GOT3 (cell line): ENCODE results near the gene UBE3A.
A peak's percentile ranks its signal among the peaks of the same experiment; 100 is the strongest.
"Not testable (repeated sequence)": the region's sequence is repeated elsewhere in the genome, so short reads cannot be mapped to it uniquely, and the experiment has no call there.

Experiments
- DNase-seq: peaks from one replicate; lab custom pipeline; 2025; ENCODE audit warnings: mixed read lengths; lab: John Stamatoyannopoulos, UW

The UBE3A gene

DNA sequence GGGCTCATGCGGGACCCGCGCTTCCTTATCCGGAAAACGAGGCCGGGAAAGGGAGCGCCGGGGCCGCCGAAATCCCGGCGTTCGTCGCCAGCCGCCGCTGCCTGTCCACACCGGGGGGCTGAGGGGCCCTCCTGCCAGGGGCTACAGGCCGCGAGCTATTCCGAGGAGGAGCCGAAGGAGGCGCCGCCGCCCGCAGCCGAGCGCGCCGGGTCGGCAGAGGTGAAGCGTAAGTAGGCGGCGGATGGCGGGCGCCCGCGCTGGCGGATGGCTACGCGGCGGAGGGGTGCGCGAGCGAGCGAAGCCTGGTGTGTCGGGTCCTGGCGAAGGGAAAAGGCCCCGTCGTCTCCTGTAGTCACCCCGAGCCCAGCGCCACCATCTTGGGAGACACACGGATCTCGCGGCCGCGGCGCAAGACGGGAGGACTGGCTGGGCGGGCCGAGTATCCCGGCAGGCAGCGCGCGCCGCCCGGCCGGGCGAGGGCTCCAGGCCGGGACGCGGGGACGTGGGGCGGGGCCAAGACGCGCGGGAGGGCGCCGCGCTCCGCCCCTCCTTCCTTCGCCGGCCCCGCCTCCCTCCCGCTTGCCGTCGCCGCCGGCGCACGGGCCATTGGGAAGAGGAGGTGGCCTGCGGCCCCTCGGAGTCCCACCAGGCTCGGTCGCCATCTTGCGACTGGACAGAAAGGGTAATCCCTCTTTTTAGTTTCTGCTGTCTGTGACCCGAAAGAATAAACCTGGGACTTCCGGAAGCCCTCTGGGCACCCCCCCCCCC, at the start of gene UBE3A:
TSS of gene UBE3A (minus strand) at position 424 of the 768 bp plus-strand sequence. CDS start 29,917 bp downstream, outside the sequence.
- peak; percentile 77 for DNase-seq

DNA sequence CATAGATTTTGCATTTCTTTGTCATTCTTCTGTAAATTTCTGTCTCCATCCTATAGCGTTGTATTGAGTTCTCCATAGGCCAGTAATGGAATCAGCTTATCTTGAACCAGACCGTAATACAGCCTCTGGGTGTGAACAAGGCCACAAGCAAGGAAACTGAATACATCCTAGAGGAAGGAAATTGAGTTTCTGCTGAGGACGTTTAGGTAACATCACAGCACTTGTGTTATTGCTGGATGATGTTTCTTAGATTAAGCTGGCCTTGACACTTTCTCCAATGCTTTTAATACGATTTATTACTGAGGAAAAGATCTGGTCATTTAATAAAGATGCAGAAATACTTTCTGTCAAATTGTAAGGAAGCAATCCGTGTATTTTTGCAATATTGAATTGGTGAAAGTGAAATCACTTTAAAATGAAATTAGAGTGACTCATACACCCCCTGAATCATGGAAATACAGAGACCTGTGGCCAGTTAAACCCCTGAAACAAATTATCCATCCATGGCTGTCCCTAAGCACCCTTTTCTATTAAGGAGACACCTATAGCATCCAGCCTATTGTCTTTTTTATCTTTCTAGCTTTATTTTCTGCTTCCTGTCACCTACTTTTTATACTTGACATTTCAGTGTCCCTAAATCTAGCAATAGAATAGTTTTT, 48.5 kb upstream of the UBE3A start:
- no peak for DNase-seq

GRCh38 chr15:25486051-25486450, 47.2 kb upstream of the UBE3A start:
- DNase-seq, result no peak

- no peak for DNase-seq
Measured at GRCh38 chr15:25481208-25481859, 42.5 kb upstream of the UBE3A start.

- no peak for DNase-seq
Measured at GRCh38 chr15:25478313-25478712, 39.5 kb upstream of the UBE3A start.

DNA sequence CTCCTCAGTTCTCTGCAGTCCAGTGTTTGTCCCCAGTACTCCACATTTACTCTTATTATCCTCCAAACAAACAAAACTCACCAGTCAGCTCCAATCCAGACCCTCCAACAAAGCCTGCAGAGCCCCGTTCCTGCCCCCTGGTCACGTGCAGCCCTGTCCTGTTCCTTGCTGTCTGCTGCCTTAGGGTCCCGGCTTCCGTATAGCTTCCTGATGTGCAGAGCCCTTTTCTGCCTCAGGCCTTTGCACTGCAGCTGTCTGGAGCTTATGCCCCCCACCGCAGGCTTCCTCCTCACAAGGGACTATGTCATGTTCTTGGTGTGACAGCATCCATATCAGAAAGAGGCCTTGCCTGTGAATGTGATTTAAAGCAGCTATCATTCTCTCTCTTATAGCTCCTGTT, 39.0 kb upstream of the UBE3A start:
- no peak for DNase-seq

DNA sequence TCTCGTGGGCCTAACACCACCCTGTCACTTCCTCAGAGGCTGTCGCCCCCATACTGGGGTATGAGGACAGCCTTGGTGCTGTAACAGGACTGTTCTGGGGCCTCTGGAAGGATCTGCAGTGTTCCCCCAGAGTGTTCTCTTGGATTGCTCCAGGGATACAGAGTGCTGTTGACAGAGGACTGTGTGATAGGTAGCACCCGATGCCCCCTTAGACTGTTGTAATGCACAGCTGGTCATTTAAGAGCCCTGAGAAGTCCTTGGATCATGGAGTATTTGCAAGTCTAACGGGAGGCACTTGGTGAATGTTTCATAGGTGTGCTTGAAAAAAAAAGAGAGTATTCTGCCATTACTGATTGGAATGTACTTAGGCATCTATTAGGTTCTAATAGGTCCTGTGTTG, 35.4 kb upstream of the UBE3A start:
- no peak for DNase-seq

DNA sequence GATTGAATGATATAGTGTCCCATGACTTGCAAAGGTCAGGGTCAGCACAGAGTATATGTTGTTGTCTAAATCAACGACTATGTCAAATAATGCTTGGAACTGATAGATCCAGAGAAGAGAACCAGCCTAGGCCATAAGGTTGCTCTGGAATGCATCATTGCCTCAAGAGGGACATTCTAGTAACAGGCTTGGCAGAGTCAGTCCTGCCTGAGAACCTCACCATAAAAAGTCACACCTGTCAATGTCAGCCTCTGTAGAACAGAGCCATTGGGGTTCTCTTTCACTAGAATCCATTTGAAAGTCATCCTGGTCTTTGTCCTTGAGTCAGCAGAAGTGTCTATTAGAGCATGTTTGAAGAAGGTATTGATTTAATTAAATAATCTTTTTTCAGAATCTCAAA, 31.4 kb upstream of the UBE3A start:
- no peak for DNase-seq

- DNase-seq, result no peak
Measured at GRCh38 chr15:25469377-25469776, 30.6 kb upstream of the UBE3A start.

DNA sequence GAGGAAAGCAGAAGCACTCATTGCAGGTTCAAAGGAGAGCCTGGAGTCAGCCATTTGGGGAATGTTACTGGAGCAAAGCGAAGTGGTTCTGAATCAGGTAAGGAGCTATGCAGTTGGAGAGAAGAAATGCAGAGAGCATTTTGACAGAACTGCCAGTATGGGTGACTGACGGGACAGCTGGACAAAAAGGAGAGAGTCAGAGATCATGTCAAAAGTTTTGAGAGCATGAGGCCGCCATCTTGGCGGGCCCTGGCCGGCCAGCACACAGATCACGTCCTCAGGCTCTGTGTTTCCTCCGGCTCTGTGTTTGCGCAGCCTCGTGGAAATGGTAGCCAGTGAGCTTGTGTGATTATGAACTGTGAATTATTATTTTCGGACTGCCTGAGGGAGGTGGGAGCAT, 29.8 kb upstream of the UBE3A start:
- no peak for DNase-seq

GRCh38 chr15:25465835-25466234, 27.0 kb upstream of the UBE3A start:
- no peak for DNase-seq

- no peak for DNase-seq
Measured at GRCh38 chr15:25464784-25465183, 26.0 kb upstream of the UBE3A start.

DNA sequence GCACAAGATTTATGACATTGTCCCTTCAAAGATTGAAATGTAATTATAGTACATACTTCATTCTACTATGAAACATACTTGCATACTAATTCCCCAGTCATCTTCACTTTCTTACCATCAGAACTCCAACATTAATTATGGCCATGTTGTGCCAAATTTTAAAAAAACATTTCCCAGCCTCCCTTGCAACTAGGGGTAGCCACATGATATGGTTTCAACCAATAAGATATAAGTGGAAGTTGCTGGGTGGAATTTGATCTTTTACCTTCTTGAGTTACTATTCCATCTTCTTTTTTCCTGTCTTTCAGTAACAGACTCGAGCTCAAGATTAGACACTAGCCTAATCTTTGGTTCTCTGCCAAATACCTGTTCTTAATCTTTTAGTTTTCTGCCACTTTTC, 25.6 kb upstream of the UBE3A start:
- no peak for DNase-seq

DNA sequence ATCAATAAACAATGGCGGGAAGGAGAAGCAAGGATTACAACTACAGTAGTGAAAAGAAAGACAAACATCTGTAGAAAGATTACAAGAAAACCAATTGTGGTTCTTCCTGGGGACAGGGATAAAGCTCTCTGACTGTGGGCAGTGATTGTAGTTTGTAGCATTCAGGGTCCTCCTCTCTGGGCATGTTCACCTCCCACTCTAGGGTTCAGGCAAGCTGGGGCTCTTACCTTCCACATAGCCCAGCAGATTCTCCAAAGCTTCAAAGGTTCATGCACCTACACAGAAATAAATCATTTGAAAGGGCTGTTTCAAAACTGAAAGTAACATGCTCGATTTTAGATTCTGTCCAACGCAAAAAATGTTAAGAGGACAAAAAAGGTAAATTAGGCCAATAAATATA, 17.4 kb upstream of the UBE3A start:
- no peak for DNase-seq

DNA sequence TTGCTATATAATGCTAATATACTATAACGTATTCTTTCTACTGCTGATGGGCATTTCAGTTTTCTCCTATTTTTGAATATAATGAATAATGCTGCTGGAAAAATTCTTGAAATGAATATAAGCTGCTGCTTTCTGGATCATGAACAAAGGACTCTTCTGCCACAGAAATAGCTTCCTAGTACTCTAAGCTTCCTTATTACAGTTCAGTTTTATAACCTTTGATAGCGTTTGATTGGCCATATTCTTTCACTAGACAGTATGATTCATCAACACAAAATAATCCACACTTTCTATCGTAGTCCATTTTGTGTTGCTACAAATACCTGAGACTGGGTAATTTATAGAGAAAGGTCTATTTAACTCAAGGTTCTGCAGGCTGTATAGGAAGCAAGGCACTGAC, 16.4 kb upstream of the UBE3A start:
- DNase-seq, result no peak

DNA sequence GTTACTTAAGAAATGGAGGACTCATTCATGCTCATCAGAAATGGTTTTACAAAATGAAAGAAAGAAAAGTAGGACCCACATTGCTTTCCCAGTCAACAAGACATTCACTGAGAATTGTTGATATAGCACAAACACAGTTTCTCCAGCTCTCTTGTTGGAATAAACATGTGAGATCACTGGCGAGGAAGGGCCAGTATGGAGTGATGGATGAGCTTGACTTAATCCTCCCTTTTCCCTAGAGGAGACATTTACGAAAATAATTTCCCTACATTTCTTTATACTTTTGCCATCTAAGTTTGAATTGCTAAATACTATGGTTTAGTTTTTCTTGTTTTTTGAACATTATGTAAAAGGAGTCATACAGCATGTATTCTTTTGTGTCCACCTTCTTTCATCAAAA, 15.9 kb upstream of the UBE3A start:
- DNase-seq, result no peak

GRCh38 chr15:25453246-25453645, 14.4 kb upstream of the UBE3A start:
- not testable (repeated sequence) for DNase-seq

DNA sequence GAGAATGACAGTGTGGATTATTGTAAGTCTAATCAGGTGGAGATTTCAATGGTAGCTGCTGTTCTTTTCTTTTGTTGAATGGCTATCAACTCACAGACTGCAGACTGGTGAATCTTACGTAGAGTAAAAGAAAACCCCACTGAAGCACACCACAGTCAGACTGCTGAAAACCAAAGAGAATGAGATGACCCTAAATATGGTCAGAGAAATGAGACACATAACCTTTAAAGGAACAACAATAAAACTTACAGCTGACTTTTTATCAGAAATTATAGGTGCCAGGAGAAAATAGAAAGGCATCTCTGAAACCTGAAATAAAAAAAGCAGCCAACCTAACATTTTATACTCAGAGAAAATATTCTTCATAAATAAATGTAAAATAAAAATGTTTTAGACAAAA, 12.7 kb upstream of the UBE3A start:
- DNase-seq, result no peak

DNA sequence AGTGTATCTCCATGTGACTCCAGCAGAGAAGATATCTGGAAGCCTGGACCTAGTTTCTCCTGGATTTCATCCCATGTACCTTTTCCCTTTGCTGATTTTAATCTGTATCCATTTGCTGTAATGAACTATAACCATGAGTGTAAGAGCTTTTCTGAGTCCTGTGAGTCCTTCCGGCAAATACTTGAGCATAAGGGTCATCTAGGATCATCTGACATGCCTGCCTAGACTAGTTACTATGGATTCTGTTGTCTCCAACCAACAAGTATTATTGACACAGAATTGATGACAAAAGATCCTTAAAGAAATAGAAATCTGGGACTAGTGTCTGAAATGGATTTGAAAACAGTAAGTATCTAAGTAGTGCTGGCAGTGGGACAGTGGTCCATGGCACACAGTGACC, 11.3 kb upstream of the UBE3A start:
- no peak for DNase-seq

DNA sequence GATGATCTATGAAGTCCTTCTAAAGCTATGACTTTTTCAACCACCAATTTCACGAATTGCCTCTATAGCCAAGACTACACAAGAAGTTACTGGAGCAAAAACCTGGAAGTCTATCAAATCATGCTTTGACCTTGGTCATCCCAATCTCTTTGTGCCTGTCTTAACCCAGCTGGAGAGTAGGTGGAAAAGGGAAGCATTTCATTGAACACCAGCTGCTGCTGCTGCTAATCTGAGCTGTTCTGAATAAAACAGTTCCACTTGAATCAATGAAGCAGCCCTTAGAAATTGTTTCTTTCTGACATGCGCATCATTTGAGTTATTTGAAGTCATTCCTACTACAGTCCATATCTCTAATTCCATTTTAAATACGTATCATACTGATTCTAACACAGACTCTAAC, 7.3 kb upstream of the UBE3A start:
- DNase-seq, result no peak

- no peak for DNase-seq
Measured at GRCh38 chr15:25445412-25445811, 6.6 kb upstream of the UBE3A start.

DNA sequence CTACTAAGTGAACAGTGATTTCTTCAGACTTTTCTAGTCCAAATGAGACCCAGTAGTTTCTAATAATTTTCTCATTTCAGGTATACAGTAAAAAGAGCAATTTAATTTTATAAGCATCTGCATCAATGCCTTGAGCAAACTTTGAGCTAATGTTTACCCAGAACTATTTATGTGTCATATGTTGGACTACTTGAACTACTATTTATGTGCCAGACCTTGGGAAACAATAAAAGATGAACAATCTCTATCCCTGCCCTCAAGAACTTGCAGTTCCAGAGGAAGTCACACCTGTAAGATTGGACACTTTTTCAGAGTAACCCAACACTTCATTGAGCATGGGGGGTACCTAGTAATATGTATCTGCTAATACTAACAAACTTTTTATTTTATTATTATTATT, 2.3 kb upstream of the UBE3A start:
- no peak for DNase-seq

GRCh38 chr15:25439369-25439836, 579 bp upstream of the UBE3A start:
- DNase-seq, result no peak
